GM12891 (cell line): ENCODE results near the gene PRND.
"Not testable (repeated sequence)": the region's sequence is repeated elsewhere in the genome, so short reads cannot be mapped to it uniquely, and the experiment has no call there.

ENCODE experiments used
- DNase-seq: peaks from one replicate; pipeline ENCODE4 v3.0.0; 2011; ENCODE audit warnings: low spot score; ENCODE audit not compliant: insufficient read length
- FAIRE-seq: peaks from 2 replicates; lab custom pipeline; 2011; peaks lifted over from hg19 to GRCh38; lab: Jason Lieb, UNC
- PAX5 ChIP-seq: IDR thresholded peaks from 2 replicates; pipeline ENCODE4 v1.6.1; 2011; ENCODE audit warnings: low read length, moderate library complexity, mild to moderate bottlenecking; ENCODE audit not compliant: insufficient read depth, severe bottlenecking
- POLR2A ChIP-seq: IDR thresholded peaks from 2 replicates; pipeline ENCODE4 v1.6.1; 2011; ENCODE audit warnings: low read depth, low read length, control low read depth
- POLR2AphosphoS5 ChIP-seq: IDR thresholded peaks from 2 replicates; pipeline ENCODE4 v1.6.1; 2011; ENCODE audit warnings: low read depth, low read length, control low read depth
- POU2F2 ChIP-seq: IDR thresholded peaks from 2 replicates; pipeline ENCODE4 v1.6.1; 2011; ENCODE audit warnings: low read depth, mild to moderate bottlenecking, control low read depth, low read length, moderate library complexity
- SPI1 ChIP-seq: IDR thresholded peaks from 2 replicates; pipeline ENCODE4 v1.6.1; 2011; ENCODE audit warnings: low read depth, low read length, control low read depth
- TAF1 ChIP-seq: IDR thresholded peaks from 2 replicates; pipeline ENCODE4 v1.6.1; 2011; ENCODE audit warnings: low read depth, low read length, control low read depth

PRND gene

DNA sequence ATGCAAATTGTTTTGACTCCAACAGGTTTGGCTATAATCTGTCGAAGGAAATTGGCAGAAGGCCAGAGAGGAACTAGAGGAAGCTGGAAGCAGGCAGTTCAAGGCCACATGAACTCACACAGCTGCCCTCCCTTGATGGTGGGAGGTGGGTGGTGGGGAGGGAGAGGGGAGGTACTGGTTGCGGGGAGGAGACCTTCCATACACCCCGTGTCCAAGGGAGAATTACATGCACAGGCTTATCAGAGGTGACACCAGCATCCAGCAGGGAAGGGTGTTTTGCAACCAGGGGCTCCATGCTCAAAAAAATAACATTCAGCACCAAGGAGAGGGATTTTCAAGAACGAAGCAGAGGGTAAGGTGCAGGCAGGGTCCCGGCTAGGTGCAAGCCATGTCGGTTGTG lies 9.1 kb downstream of the PRND start:
- TF ChIP-seq PAX5 (no peak), POLR2A (no peak), TAF1 (no peak), POU2F2 (no peak), SPI1 (no peak), POLR2AphosphoS5 (no peak)
- FAIRE-seq (no peak), DNase-seq (no peak)

DNA sequence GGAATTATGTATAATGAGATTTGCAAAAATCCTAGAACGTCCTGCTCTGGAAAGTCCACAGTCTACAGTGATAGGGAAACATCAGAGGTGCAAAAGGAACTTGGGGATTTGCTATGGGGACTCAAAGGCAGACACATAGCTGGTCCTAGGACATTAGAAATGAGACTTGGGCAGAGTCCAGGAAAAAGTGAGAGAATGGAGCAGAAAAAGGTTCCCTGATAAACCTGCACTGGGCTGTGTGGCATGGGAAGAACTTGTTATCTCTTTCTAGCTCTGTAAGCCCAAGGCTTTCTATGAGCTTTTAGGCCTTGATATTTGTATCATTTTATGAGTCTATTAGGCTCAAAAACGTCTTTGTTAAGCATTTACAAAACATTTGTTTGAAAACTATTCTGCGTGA lies 15.2 kb downstream of the PRND start:
- TF ChIP-seq POLR2AphosphoS5 = no peak
- no peak for TF ChIP-seq PAX5
- no peak for TF ChIP-seq SPI1
- no peak for TF ChIP-seq POU2F2
- no peak for TF ChIP-seq POLR2A
- no peak for TF ChIP-seq TAF1
- FAIRE-seq = no peak
- DNase-seq = no peak

DNA sequence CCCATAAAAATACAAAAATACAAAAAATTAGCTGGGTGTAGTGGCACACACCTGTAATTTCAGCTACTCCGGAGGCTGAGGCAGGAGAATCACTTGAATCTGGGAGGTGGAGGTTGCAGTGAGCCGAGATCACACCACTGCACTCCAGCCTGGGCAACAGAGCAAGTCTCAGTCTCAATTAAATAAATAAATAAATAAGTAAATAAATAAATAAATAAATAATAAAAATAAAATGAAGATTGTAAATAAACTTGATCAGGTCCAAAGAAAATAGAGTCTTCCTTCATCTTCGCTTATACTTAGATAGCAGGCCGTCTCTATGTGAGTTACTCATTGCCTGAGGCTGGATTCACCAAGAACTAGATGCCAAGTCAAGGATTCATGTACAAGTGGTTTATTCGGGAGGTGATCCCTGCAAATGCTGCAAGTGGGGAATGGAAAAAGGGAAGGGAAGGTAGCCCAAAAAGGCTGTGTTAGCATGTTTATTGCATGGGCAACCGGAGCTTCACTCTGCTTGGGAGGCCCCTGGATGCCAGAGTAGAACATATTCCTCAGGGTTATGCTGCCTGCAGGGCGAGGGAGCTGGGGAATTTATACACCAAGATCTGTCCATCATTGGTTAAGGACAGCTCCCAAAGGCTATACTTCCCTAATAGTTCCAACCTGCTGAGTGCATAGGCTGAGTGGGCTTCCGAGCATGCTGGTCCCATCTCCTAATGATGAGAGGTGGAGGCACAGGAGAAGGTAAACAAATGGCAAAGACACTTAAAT lies 16.3 kb downstream of the PRND start:
- FAIRE-seq (no peak), DNase-seq (no peak)
- TF ChIP-seq POU2F2 (no peak), POLR2AphosphoS5 (no peak), SPI1 (no peak), PAX5 (no peak), TAF1 (no peak), POLR2A (no peak)

DNA sequence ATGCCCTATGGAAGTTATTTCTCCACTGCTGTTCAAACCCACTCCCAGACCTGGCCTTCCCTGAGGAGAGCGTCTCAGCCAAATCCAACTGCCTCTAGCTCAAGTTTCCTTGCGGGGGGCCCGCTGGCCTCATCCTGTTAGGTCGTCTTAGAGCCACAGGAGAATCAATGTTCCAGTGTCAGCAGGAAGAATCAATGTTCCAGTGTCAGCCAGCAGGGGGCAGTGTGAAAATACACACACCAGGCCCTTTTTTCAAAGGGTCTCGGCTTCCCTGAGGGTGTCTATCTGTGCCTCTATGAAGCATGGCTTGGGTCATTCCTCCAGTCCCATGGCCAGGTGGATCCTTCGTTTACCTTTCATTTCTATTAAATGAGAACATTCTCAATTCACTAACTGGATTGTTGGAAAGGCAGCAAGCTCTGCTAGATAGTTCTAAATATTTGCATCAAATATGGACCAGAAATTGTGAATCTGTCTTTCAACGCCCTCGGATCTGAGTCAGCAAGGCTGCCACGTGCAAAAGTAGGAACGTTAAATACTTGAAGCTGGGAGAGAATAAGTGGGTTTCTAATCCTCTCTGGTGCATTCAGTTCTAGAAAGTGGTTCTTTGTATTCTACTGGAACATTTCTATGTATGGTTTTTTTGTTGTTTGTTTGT lies 19.2 kb downstream of the PRND start:
- TF ChIP-seq SPI1 (no peak), POU2F2 (no peak), POLR2AphosphoS5 (no peak), PAX5 (no peak), TAF1 (no peak), POLR2A (no peak)
- peak; percentile 56 for FAIRE-seq

DNA sequence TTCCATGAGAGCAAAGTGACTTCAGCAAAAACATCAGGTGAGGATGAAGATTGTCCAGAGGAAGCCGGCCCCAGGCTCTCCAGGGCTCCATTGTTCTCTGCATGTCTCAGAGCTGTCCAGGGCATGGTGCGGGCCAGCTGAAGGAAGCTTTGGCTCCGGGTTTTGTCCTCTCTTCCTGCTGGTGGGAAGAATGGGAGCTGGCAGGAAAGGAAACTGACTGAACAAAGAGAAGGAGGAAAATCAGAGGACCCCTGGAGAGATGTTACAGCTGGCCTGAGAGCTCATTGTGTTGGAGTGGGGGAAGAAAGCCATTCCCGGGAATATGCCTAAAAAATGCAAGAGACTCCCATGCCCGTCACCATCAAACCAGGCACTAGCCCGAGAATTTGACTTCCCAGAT lies 27.1 kb downstream of the PRND start:
- DNase-seq (no peak), FAIRE-seq (no peak)
- TF ChIP-seq PAX5 (no peak), SPI1 (no peak), POLR2A (no peak), POU2F2 (no peak), POLR2AphosphoS5 (no peak), TAF1 (no peak)

More for the DNA sequence above, 19.2 kb downstream of the PRND start:
- DNase-seq = no peak

DNA sequence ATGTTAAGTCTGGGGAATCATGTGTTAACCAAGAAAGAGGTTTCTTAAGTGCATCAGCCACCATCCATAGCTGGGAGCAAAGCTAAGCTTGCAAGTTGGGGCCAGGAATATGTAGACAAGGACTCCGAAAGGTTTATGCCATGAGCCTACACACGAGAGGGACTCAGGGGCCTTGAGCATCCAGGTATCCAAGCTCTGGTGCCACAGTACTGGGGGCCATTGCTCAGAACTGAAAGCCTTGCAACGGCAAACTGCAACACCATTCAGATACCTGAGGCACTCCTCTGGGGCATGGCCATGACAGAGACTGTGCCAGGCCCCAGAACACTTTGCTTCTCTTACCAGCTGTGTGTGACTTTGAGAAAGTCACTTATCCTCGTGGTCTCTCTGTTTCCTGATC lies 27.6 kb downstream of the PRND start:
- FAIRE-seq (no peak), DNase-seq (no peak)
- TF ChIP-seq POU2F2 = no peak
- TF ChIP-seq POLR2A = no peak
- TF ChIP-seq SPI1 = no peak
- no peak for TF ChIP-seq PAX5
- TF ChIP-seq POLR2AphosphoS5 = no peak
- TF ChIP-seq TAF1 = no peak

DNA sequence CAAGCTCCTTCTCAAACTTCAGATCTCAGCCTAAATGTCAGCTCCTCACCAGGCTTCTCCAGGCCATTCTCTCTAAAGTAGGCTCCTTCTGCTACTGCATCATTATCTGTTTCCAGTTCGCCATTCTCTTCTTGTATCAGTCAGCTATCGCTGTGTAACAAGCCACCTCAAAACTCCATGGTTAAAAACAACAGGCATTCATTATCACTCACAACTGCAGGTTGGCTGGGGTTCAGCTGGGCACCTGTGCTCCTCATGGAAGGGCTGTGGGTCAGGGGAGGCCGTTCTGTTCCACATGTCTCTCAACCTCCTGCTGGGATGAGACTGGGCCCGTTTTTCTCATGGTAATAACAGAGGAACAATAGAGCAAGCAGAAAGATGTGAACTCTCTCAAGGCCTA lies 28.7 kb downstream of the PRND start:
- TF ChIP-seq POU2F2 (no peak), TAF1 (no peak), PAX5 (no peak), SPI1 (no peak), POLR2A (no peak), POLR2AphosphoS5 (no peak)
- FAIRE-seq (no peak), DNase-seq (no peak)

DNA sequence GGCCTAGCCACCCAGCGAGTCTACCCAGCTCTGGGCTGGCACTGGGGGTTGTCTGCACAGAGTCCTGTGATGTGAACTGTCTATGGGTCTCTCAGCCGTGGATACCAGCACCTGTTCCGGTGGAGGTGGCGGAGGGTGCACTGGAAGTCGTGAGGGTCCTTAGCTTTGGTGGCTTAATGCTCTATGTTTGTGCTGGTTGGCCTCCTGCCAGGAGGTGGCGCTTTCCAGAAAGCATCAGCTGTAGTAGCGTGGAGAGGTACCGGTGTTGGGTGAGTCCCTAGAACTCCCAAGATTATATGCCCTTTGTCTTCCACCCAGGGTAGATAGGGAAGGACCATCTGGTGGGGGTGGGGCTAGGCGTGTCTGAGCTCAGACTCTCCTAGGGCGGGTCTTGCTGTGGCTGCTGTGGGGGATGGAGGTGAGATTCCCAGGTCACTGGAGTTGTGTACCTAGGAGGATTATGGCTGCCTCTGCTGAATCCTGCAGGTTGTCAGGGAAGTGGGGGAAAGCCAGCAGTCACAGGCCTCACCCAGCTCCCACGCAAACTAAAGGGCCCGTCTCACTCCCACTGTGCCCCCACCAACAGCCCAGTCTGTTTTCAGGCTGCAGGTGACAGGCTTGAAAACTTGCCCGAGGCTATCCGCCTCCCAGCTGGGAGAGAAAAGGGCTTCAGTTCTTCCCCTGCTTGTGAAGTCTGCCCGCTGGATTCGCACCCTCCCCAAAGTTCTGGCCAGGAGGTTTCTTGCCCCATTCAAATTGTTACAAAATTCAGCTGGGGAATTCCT lies 37.6 kb downstream of the PRND start:
- not testable (repeated sequence) for DNase-seq
- peak; percentile 69 for FAIRE-seq

DNA sequence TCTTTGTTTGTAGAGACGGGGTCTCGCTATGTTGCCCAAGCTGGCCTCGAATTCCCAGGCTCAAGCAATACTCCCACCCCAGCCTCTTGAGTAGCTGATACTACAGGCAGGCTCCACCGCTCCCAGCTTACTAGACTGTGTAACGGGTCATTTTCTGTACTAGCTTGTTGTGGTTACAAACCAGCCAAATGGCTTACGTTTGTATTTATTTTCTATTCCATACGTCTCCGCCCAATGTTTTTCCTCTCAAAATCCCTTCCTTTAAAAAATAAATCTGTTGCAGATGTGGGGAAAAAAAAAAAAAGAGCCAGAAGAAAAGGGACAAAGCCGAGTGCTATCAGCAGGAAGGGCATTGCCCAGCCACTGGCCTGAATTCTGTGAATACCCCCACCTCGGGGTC lies 41.6 kb downstream of the PRND start:
- no peak for TF ChIP-seq PAX5
- TF ChIP-seq SPI1 = no peak
- TF ChIP-seq POLR2AphosphoS5 = no peak
- TF ChIP-seq POU2F2 = no peak
- TF ChIP-seq TAF1 = no peak
- TF ChIP-seq POLR2A = no peak
- DNase-seq (no peak), FAIRE-seq (no peak)
